ENCODE results near the gene PLXDC1.

The PLXDC1 gene

GRCh38 chr17:39196808-39197291, 45.4 kb upstream of the PLXDC1 start:
- no peak for TF ChIP-seq CTCF (IDR thresholded peaks at IDR 0.05; ENCODE audit: control insufficient read depth, insufficient read depth, low read depth, low read length, missing control alignments)
- H3K4me3 ChIP-seq (ENCODE audit: control insufficient read depth, low read depth, low read length): peak overlapping the region; percentile 94
- DNase-seq (ENCODE audit: low read depth): no peak

GRCh38 chr17:39196241-39196807, 44.9 kb upstream of the PLXDC1 start:
- H3K4me3 ChIP-seq (ENCODE audit: control insufficient read depth, low read depth, low read length): peak overlapping the region; percentile 94
- no peak for TF ChIP-seq CTCF (IDR thresholded peaks at IDR 0.05; ENCODE audit: control insufficient read depth, insufficient read depth, low read depth, low read length, missing control alignments)
- DNase-seq (ENCODE audit: low read depth): no peak

- DNase-seq (ENCODE audit: low read depth): no peak
- no peak for TF ChIP-seq CTCF (IDR thresholded peaks at IDR 0.05; ENCODE audit: control insufficient read depth, insufficient read depth, low read depth, low read length, missing control alignments)
- peak overlapping the region; percentile 94 for H3K4me3 ChIP-seq (ENCODE audit: control insufficient read depth, low read depth, low read length)
Observed at GRCh38 chr17:39195568-39196160, 44.2 kb upstream of the PLXDC1 start.

- no peak overlapping the region for H3K4me3 ChIP-seq (ENCODE audit: control insufficient read depth, low read depth, low read length)
- DNase-seq (ENCODE audit: low read depth): no peak
- no peak for TF ChIP-seq CTCF (IDR thresholded peaks at IDR 0.05; ENCODE audit: control insufficient read depth, insufficient read depth, low read depth, low read length, missing control alignments)
Observed at GRCh38 chr17:39194985-39195524, 43.6 kb upstream of the PLXDC1 start.

GRCh38 chr17:39194089-39194984, 42.9 kb upstream of the PLXDC1 start:
- no peak overlapping the region for H3K4me3 ChIP-seq (ENCODE audit: control insufficient read depth, low read depth, low read length)
- peak; percentile 48 for TF ChIP-seq CTCF (IDR thresholded peaks at IDR 0.05; ENCODE audit: control insufficient read depth, insufficient read depth, low read depth, low read length, missing control alignments)
- no peak for DNase-seq (ENCODE audit: low read depth)

- DNase-seq (ENCODE audit: low read depth): no peak
- TF ChIP-seq CTCF (IDR thresholded peaks at IDR 0.05; ENCODE audit: control insufficient read depth, insufficient read depth, low read depth, low read length, missing control alignments): no peak
- no peak overlapping the region for H3K4me3 ChIP-seq (ENCODE audit: control insufficient read depth, low read depth, low read length)
Observed at GRCh38 chr17:39193346-39193745, 41.9 kb upstream of the PLXDC1 start.
